ENCODE measurements around the gene TMEM141.
A peak's percentile ranks its signal among the peaks of the same experiment; 100 is the strongest.

TMEM141 gene

GRCh38 chr9:136790640-136791515 is at the start of gene TMEM141:
Gene TMEM141 (plus strand): TSS chr9:136791344. CDS start chr9:136791371, 27 bp downstream.
- TF ChIP-seq CTCF (IDR thresholded peaks at IDR 0.05; ENCODE audit: low read depth, low read length), result no peak
- peak; percentile 81 for TF ChIP-seq POLR2A (IDR thresholded peaks at IDR 0.05; ENCODE audit: extremely low read depth, insufficient read length)
- 0 out of 2 replicates have a peak, but pooled peaks have one; percentile 21 for TF ChIP-seq MYC (IDR thresholded peaks at IDR 0.05; ENCODE audit: low read depth, low read length)
- TF ChIP-seq MAX (IDR thresholded peaks at IDR 0.05; ENCODE audit: low read depth, low read length), result peak; percentile 47; the same call in 1 of the 2 replicates
- peak; percentile 98 for DNase-seq (ENCODE audit: low read depth)
- H3K4me3 ChIP-seq (ENCODE audit: low read depth, low read length), result peak within 1 kb of the TSS; percentile 79

GRCh38 chr9:136741883-136742571 is 49.1 kb upstream of the TMEM141 start:
- H3K4me3 ChIP-seq (ENCODE audit: low read depth, low read length), result no peak overlapping the region
- TF ChIP-seq MAX (IDR thresholded peaks at IDR 0.05; ENCODE audit: low read depth, low read length), result no peak
- no peak for TF ChIP-seq CTCF (IDR thresholded peaks at IDR 0.05; ENCODE audit: low read depth, low read length)
- no peak for TF ChIP-seq MYC (IDR thresholded peaks at IDR 0.05; ENCODE audit: low read depth, low read length)
- TF ChIP-seq POLR2A (IDR thresholded peaks at IDR 0.05; ENCODE audit: extremely low read depth, insufficient read length), result no peak
- DNase-seq (ENCODE audit: low read depth), result no peak

GRCh38 chr9:136742591-136743391 is 48.4 kb upstream of the TMEM141 start, which contains the start of gene LCN10:
Gene LCN10 (minus strand): TSS chr9:136742940. CDS start chr9:136742903, 37 bp downstream.
- DNase-seq (ENCODE audit: low read depth), result no peak
- TF ChIP-seq MYC (IDR thresholded peaks at IDR 0.05; ENCODE audit: low read depth, low read length) (no peak), CTCF (IDR thresholded peaks at IDR 0.05; ENCODE audit: low read depth, low read length) (peak; percentile 27)
- H3K4me3 ChIP-seq (ENCODE audit: low read depth, low read length), result no peak within 1 kb of the TSS

- H3K4me3 ChIP-seq (ENCODE audit: low read depth, low read length), result no peak overlapping the region
- no peak for TF ChIP-seq MAX (IDR thresholded peaks at IDR 0.05; ENCODE audit: low read depth, low read length)
- TF ChIP-seq MYC (IDR thresholded peaks at IDR 0.05; ENCODE audit: low read depth, low read length), result no peak
- TF ChIP-seq POLR2A (IDR thresholded peaks at IDR 0.05; ENCODE audit: extremely low read depth, insufficient read length), result no peak
- no peak for TF ChIP-seq CTCF (IDR thresholded peaks at IDR 0.05; ENCODE audit: low read depth, low read length)
- DNase-seq (ENCODE audit: low read depth), result no peak
Observed at GRCh38 chr9:136743639-136744211, 47.4 kb upstream of the TMEM141 start.

- no peak for DNase-seq (ENCODE audit: low read depth)
- TF ChIP-seq MYC (IDR thresholded peaks at IDR 0.05; ENCODE audit: low read depth, low read length) (no peak), CTCF (IDR thresholded peaks at IDR 0.05; ENCODE audit: low read depth, low read length) (no peak)
- H3K4me3 ChIP-seq (ENCODE audit: low read depth, low read length), result no peak overlapping the region
Observed at GRCh38 chr9:136744773-136745172, 46.4 kb upstream of the TMEM141 start.

All from NB4 (cell line).